ENCODE data around the gene VTA1. TPM values are rescaled to one million over a fixed set of nuclear protein-coding genes. Genes with fewer than 3 reads are reported as not detected.
"Not testable (repeated sequence)": the region's sequence is repeated elsewhere in the genome, so short reads cannot be mapped to it uniquely, and the experiment has no call there.

VTA1 gene
- polyA plus RNA-seq, 4 donors, result 42.0 to 73.9 (median 47.1) TPM

- H3K4me3 ChIP-seq (ENCODE audit: low read depth in 1 of 3, low read length in 3 of 3), result no peak overlapping the region
- peaks cover 0 to 18% (median 13%) of the 10 kb centered on the region in 3 donors for H3K36me3 ChIP-seq (ENCODE audit: control insufficient read depth in 3 of 3, insufficient read depth in 2 of 3, low read depth in 1 of 3, low read length in 3 of 3)
- no peaks in the 10 kb centered on the region for H3K4me1 ChIP-seq (ENCODE audit: control insufficient read depth in 3 of 3, insufficient read depth in 2 of 3, low read depth in 1 of 3, low read length in 2 of 3)
- H3K27me3 ChIP-seq (ENCODE audit: control insufficient read depth in 3 of 3, insufficient read depth in 3 of 3, low read length in 3 of 3), result no peaks in the 10 kb centered on the region
- 97 to 100% (median 97%) methylated on average over 3 of the region's 3 CpGs for WGBS, 3 donors
- H3K27ac ChIP-seq (ENCODE audit: low read depth in 1 of 3, low read length in 2 of 3), result no peak overlapping the region
- peaks cover 0 to 3% of the 10 kb centered on the region in 2 donors for H3K9me3 ChIP-seq (ENCODE audit: control insufficient read depth in 2 of 2, insufficient read depth in 1 of 2, low read depth in 1 of 2, low read length in 1 of 2)
- no peak for FAIRE-seq
- DNase-seq, result no peak
Observed at GRCh38 chr6:142173980-142174379, 26.9 kb downstream of the VTA1 start.

- no peaks in the 10 kb centered on the region for H3K27me3 ChIP-seq (ENCODE audit: control insufficient read depth in 3 of 3, insufficient read depth in 3 of 3, low read length in 3 of 3)
- FAIRE-seq, result no peak
Observed at GRCh38 chr6:142174703-142175102, 27.6 kb downstream of the VTA1 start.

GRCh38 chr6:142178129-142178528 is 31.1 kb downstream of the VTA1 start:
- Histone ChIP-seq H3K4me3 (ENCODE audit: low read depth in 1 of 3, low read length in 3 of 3) (no peak overlapping the region), H3K36me3 (ENCODE audit: control insufficient read depth in 3 of 3, insufficient read depth in 2 of 3, low read depth in 1 of 3, low read length in 3 of 3) (peaks cover 0 to 19% (median 9%) of the 10 kb centered on the region in 3 donors), H3K9me3 (ENCODE audit: control insufficient read depth in 2 of 2, insufficient read depth in 1 of 2, low read depth in 1 of 2, low read length in 1 of 2) (peaks cover 0 to 3% of the 10 kb centered on the region in 2 donors), H3K27ac (ENCODE audit: low read depth in 1 of 3, low read length in 2 of 3) (no peak overlapping the region), H3K4me1 (ENCODE audit: control insufficient read depth in 3 of 3, insufficient read depth in 2 of 3, low read depth in 1 of 3, low read length in 2 of 3) (no peaks in the 10 kb centered on the region), H3K27me3 (ENCODE audit: control insufficient read depth in 3 of 3, insufficient read depth in 3 of 3, low read length in 3 of 3) (no peaks in the 10 kb centered on the region)
- FAIRE-seq (no peak), DNase-seq (no peak)

More at GRCh38 chr6:142174703-142175102, 27.6 kb downstream of the VTA1 start:
- Histone ChIP-seq H3K4me1 (ENCODE audit: control insufficient read depth in 3 of 3, insufficient read depth in 2 of 3, low read depth in 1 of 3, low read length in 2 of 3) (no peaks in the 10 kb centered on the region), H3K27ac (ENCODE audit: low read depth in 1 of 3, low read length in 2 of 3) (no peak overlapping the region), H3K4me3 (ENCODE audit: low read depth in 1 of 3, low read length in 3 of 3) (no peak overlapping the region), H3K9me3 (ENCODE audit: control insufficient read depth in 2 of 2, insufficient read depth in 1 of 2, low read depth in 1 of 2, low read length in 1 of 2) (peaks cover 0 to 3% of the 10 kb centered on the region in 2 donors), H3K36me3 (ENCODE audit: control insufficient read depth in 3 of 3, insufficient read depth in 2 of 3, low read depth in 1 of 3, low read length in 3 of 3) (peaks cover 0 to 18% (median 13%) of the 10 kb centered on the region in 3 donors)
- DNase-seq, result no peak
- WGBS, 3 donors, result 93 to 96% (median 95%) methylated on average over 6 of the region's 6 CpGs

- Histone ChIP-seq H3K27me3 (ENCODE audit: control insufficient read depth in 3 of 3, insufficient read depth in 3 of 3, low read length in 3 of 3) (no peaks in the 10 kb centered on the region), H3K4me3 (ENCODE audit: low read depth in 1 of 3, low read length in 3 of 3) (no peak overlapping the region), H3K4me1 (ENCODE audit: control insufficient read depth in 3 of 3, insufficient read depth in 2 of 3, low read depth in 1 of 3, low read length in 2 of 3) (no peaks in the 10 kb centered on the region), H3K27ac (ENCODE audit: low read depth in 1 of 3, low read length in 2 of 3) (no peak overlapping the region), H3K36me3 (ENCODE audit: control insufficient read depth in 3 of 3, insufficient read depth in 2 of 3, low read depth in 1 of 3, low read length in 3 of 3) (peaks cover 0 to 5% (median 0%) of the 10 kb centered on the region in 3 donors), H3K9me3 (ENCODE audit: control insufficient read depth in 2 of 2, insufficient read depth in 1 of 2, low read depth in 1 of 2, low read length in 1 of 2) (no peaks in the 10 kb centered on the region)
- FAIRE-seq (no peak), DNase-seq (no peak)
Observed at GRCh38 chr6:142182004-142182403, 34.9 kb downstream of the VTA1 start.

- FAIRE-seq (no peak), DNase-seq (no peak)
- WGBS, 3 donors, result 91 to 100% (median 93%) methylated on average over 1 of the region's 1 CpG
Observed at GRCh38 chr6:142183351-142183750, 36.3 kb downstream of the VTA1 start.

GRCh38 chr6:142184307-142184706 is 37.2 kb downstream of the VTA1 start:
- DNase-seq (peak in 1 of 2 donors; percentile 15), FAIRE-seq (no peak)
- H3K36me3 ChIP-seq (ENCODE audit: control insufficient read depth in 3 of 3, insufficient read depth in 2 of 3, low read depth in 1 of 3, low read length in 3 of 3), result peaks cover 0 to 3% (median 2%) of the 10 kb centered on the region in 3 donors
- H3K4me1 ChIP-seq (ENCODE audit: control insufficient read depth in 3 of 3, insufficient read depth in 2 of 3, low read depth in 1 of 3, low read length in 2 of 3), result no peaks in the 10 kb centered on the region
- H3K27me3 ChIP-seq (ENCODE audit: control insufficient read depth in 3 of 3, insufficient read depth in 3 of 3, low read length in 3 of 3), result no peaks in the 10 kb centered on the region
- H3K4me3 ChIP-seq (ENCODE audit: low read depth in 1 of 3, low read length in 3 of 3), result no peak overlapping the region
- H3K27ac ChIP-seq (ENCODE audit: low read depth in 1 of 3, low read length in 2 of 3), result no peak overlapping the region
- 93 to 95% (median 93%) methylated on average over 2 of the region's 2 CpGs for WGBS, 3 donors
- H3K9me3 ChIP-seq (ENCODE audit: control insufficient read depth in 2 of 2, insufficient read depth in 1 of 2, low read depth in 1 of 2, low read length in 1 of 2), result no peaks in the 10 kb centered on the region

More at GRCh38 chr6:142183351-142183750, 36.3 kb downstream of the VTA1 start:
- Histone ChIP-seq H3K36me3 (ENCODE audit: control insufficient read depth in 3 of 3, insufficient read depth in 2 of 3, low read depth in 1 of 3, low read length in 3 of 3) (peaks cover 0 to 2% (median 2%) of the 10 kb centered on the region in 3 donors), H3K4me1 (ENCODE audit: control insufficient read depth in 3 of 3, insufficient read depth in 2 of 3, low read depth in 1 of 3, low read length in 2 of 3) (no peaks in the 10 kb centered on the region), H3K9me3 (ENCODE audit: control insufficient read depth in 2 of 2, insufficient read depth in 1 of 2, low read depth in 1 of 2, low read length in 1 of 2) (no peaks in the 10 kb centered on the region), H3K27ac (ENCODE audit: low read depth in 1 of 3, low read length in 2 of 3) (no peak overlapping the region), H3K4me3 (ENCODE audit: low read depth in 1 of 3, low read length in 3 of 3) (no peak overlapping the region), H3K27me3 (ENCODE audit: control insufficient read depth in 3 of 3, insufficient read depth in 3 of 3, low read length in 3 of 3) (no peaks in the 10 kb centered on the region)

- FAIRE-seq, result no peak
- no peak for DNase-seq
- Histone ChIP-seq H3K4me3 (ENCODE audit: low read depth in 1 of 3, low read length in 3 of 3) (no peak overlapping the region), H3K27ac (ENCODE audit: low read depth in 1 of 3, low read length in 2 of 3) (no peak overlapping the region), H3K4me1 (ENCODE audit: control insufficient read depth in 3 of 3, insufficient read depth in 2 of 3, low read depth in 1 of 3, low read length in 2 of 3) (no peaks in the 10 kb centered on the region), H3K27me3 (ENCODE audit: control insufficient read depth in 3 of 3, insufficient read depth in 3 of 3, low read length in 3 of 3) (no peaks in the 10 kb centered on the region), H3K36me3 (ENCODE audit: control insufficient read depth in 3 of 3, insufficient read depth in 2 of 3, low read depth in 1 of 3, low read length in 3 of 3) (peaks cover 0 to 7% (median 3%) of the 10 kb centered on the region in 3 donors), H3K9me3 (ENCODE audit: control insufficient read depth in 2 of 2, insufficient read depth in 1 of 2, low read depth in 1 of 2, low read length in 1 of 2) (no peaks in the 10 kb centered on the region)
- WGBS, 3 donors, result 93 to 95% (median 94%) methylated on average over 1 of the region's 1 CpG
Observed at GRCh38 chr6:142185641-142186040, 38.6 kb downstream of the VTA1 start.

- no peak for FAIRE-seq
- no peaks in the 10 kb centered on the region for H3K27me3 ChIP-seq (ENCODE audit: control insufficient read depth in 3 of 3, insufficient read depth in 3 of 3, low read length in 3 of 3)
- H3K4me1 ChIP-seq (ENCODE audit: control insufficient read depth in 3 of 3, insufficient read depth in 2 of 3, low read depth in 1 of 3, low read length in 2 of 3), result no peaks in the 10 kb centered on the region
- no peak overlapping the region for H3K27ac ChIP-seq (ENCODE audit: low read depth in 1 of 3, low read length in 2 of 3)
- H3K36me3 ChIP-seq (ENCODE audit: control insufficient read depth in 3 of 3, insufficient read depth in 2 of 3, low read depth in 1 of 3, low read length in 3 of 3), result peaks cover 0 to 9% (median 2%) of the 10 kb centered on the region in 3 donors
- no peaks in the 10 kb centered on the region for H3K9me3 ChIP-seq (ENCODE audit: control insufficient read depth in 2 of 2, insufficient read depth in 1 of 2, low read depth in 1 of 2, low read length in 1 of 2)
- peak in 1 of 2 donors; percentile 9 for DNase-seq
- no peak overlapping the region for H3K4me3 ChIP-seq (ENCODE audit: low read depth in 1 of 3, low read length in 3 of 3)
- 38 to 48% (median 41%) methylated on average over 1 of the region's 1 CpG for WGBS, 3 donors
Observed at GRCh38 chr6:142187209-142187608, 40.1 kb downstream of the VTA1 start.

GRCh38 chr6:142188341-142188740 is 41.3 kb downstream of the VTA1 start:
- not testable (repeated sequence) for DNase-seq; H3K4me3 ChIP-seq (ENCODE audit: low read depth in 1 of 3, low read length in 3 of 3); H3K36me3 ChIP-seq (ENCODE audit: control insufficient read depth in 3 of 3, insufficient read depth in 2 of 3, low read depth in 1 of 3, low read length in 3 of 3); H3K4me1 ChIP-seq (ENCODE audit: control insufficient read depth in 3 of 3, insufficient read depth in 2 of 3, low read depth in 1 of 3, low read length in 2 of 3); H3K9me3 ChIP-seq (ENCODE audit: control insufficient read depth in 2 of 2, insufficient read depth in 1 of 2, low read depth in 1 of 2, low read length in 1 of 2); H3K27ac ChIP-seq (ENCODE audit: low read depth in 1 of 3, low read length in 2 of 3); H3K27me3 ChIP-seq (ENCODE audit: control insufficient read depth in 3 of 3, insufficient read depth in 3 of 3, low read length in 3 of 3); FAIRE-seq
- WGBS, 3 donors, result 96 to 98% (median 97%) methylated on average over 8 of the region's 8 CpGs
